HepG2 (cell line): ENCODE results near the gene CASTOR1. TPM values are rescaled to one million over a fixed set of nuclear protein-coding genes. Genes with fewer than 3 reads are reported as not detected.

Experiments
- ELF4 ChIP-seq: sonication (generic); formaldehyde crosslinking; IDR thresholded peaks from 2 replicates; pipeline ENCODE4 v1.5.0; 2020; ENCODE audit warnings: missing genetic modification reagents, mild to moderate bottlenecking, moderate library complexity, borderline replicate concordance
- FOXK2 ChIP-seq: fragments of 450-650 bp; IDR thresholded peaks from 2 replicates; pipeline ENCODE4 v1.6.1; 2016
- IRF9 ChIP-seq: sonication (generic); formaldehyde crosslinking; IDR thresholded peaks from 2 replicates; pipeline ENCODE4 v1.8.0; 2022; ENCODE audit warnings: missing genetic modification reagents, mild to moderate bottlenecking, borderline replicate concordance
- JUND ChIP-seq: sonication (generic); formaldehyde crosslinking; IDR thresholded peaks from 2 replicates; pipeline ENCODE4 v1.8.0; 2022; ENCODE audit warnings: mild to moderate bottlenecking, missing genetic modification reagents
- KDM3A ChIP-seq: IDR thresholded peaks from 2 replicates; pipeline ENCODE4 v1.6.1; 2018; ENCODE audit warnings: low read depth, missing compliant biosample characterization
- MYC ChIP-seq: sonication (generic); formaldehyde crosslinking; IDR thresholded peaks from 2 replicates; pipeline ENCODE4 v1.9.0; 2021; ENCODE audit warnings: missing genetic modification reagents, borderline replicate concordance
- RARA ChIP-seq: IDR thresholded peaks from 2 replicates; pipeline ENCODE4 v1.6.1; 2016; ENCODE audit warnings: missing genetic modification reagents, missing compliant biosample characterization
- TBX3 ChIP-seq: fragments of 450-650 bp; IDR thresholded peaks from 2 replicates; pipeline ENCODE4 v1.6.1; 2017; ENCODE audit warnings: antibody characterized with exemption, mild to moderate bottlenecking, inconsistent platforms, borderline replicate concordance
- THAP8 ChIP-seq: sonication (generic); formaldehyde crosslinking; IDR thresholded peaks from 2 replicates; pipeline ENCODE4 v1.5.1; 2020; ENCODE audit warnings: missing genetic modification reagents, mild to moderate bottlenecking, borderline replicate concordance
- ZBTB42 ChIP-seq: sonication (generic); formaldehyde crosslinking; IDR thresholded peaks from 2 replicates; pipeline ENCODE4 v1.5.0; 2020; ENCODE audit warnings: mild to moderate bottlenecking, missing genetic modification reagents
- ZNF263 ChIP-seq: sonication (generic); formaldehyde crosslinking; IDR thresholded peaks from 2 replicates; pipeline ENCODE4 v1.4.0; 2020; ENCODE audit warnings: missing genetic modification reagents
- ZNF33A ChIP-seq: sonication (generic); formaldehyde crosslinking; IDR thresholded peaks from 2 replicates; pipeline ENCODE4 v1.5.1; 2020; ENCODE audit warnings: missing genetic modification reagents, mild to moderate bottlenecking, moderate library complexity, borderline replicate concordance
- ZNF530 ChIP-seq: sonication (generic); formaldehyde crosslinking; IDR thresholded peaks from 2 replicates; pipeline ENCODE4 v1.5.0; 2020; ENCODE audit warnings: low read depth, mild to moderate bottlenecking, missing genetic modification reagents
- ZNF574 ChIP-seq: sonication (generic); formaldehyde crosslinking; IDR thresholded peaks from 2 replicates; pipeline ENCODE4 v1.4.0; 2020; ENCODE audit warnings: missing genetic modification reagents
- ZNF598 ChIP-seq: sonication (generic); formaldehyde crosslinking; IDR thresholded peaks from 2 replicates; pipeline ENCODE4 v1.5.1; 2020; ENCODE audit warnings: mild to moderate bottlenecking, missing genetic modification reagents, borderline replicate concordance
- ZNF691 ChIP-seq: sonication (generic); formaldehyde crosslinking; IDR thresholded peaks from 2 replicates; pipeline ENCODE4 v1.4.0; 2020; ENCODE audit warnings: missing genetic modification reagents, low read depth, mild to moderate bottlenecking, borderline replicate concordance
- ZNF704 ChIP-seq: sonication (generic); formaldehyde crosslinking; IDR thresholded peaks from 2 replicates; pipeline ENCODE4 v1.8.1; 2023; ENCODE audit warnings: mild to moderate bottlenecking, inconsistent platforms, moderate library complexity, missing genetic modification reagents, borderline replicate concordance
- ZNF770 ChIP-seq: sonication (generic); formaldehyde crosslinking; IDR thresholded peaks from 2 replicates; pipeline ENCODE4 v1.5.0; 2020; ENCODE audit warnings: mild to moderate bottlenecking, missing genetic modification reagents
- ZNF891 ChIP-seq: sonication (generic); formaldehyde crosslinking; IDR thresholded peaks from 2 replicates; pipeline ENCODE4 v1.5.0; 2020; ENCODE audit warnings: mild to moderate bottlenecking, missing genetic modification reagents
- ZSCAN29 ChIP-seq: sonication (generic); formaldehyde crosslinking; conservative IDR thresholded peaks from 2 replicates; pipeline ENCODE4 v1.4.0; 2020; ENCODE audit warnings: mild to moderate bottlenecking, missing genetic modification reagents
- polyA plus RNA-seq, 8 experiments: library from polyadenylated mRNA; depleted of rRNA in 3 of 8; stranded (reverse) in 7 of 8; unstranded in 1 of 8; fragments of >200 nt; fragmentation: Illumina TruSeq in 4 of 8; extraction: Trizol in 4 of 8; gene quantifications; 2 replicates each; pipeline versions ENCODE4 v1.2.1 to v1.2.3, GENCODE V29; 2011 to 2016; ENCODE audit warnings: low read depth in 4 of 8, missing spikeins in 1 of 8, mixed read lengths in 1 of 8; ENCODE audit not compliant: insufficient read depth in 1 of 8
- total RNA-seq, 5 experiments: library from RNA; depleted of rRNA; stranded (reverse); fragments of >200 nt; fragmentation: Illumina TruSeq; extraction: Trizol; gene quantifications; 2 replicates each; pipeline ENCODE4 v1.2.3, GENCODE V29; 2016; ENCODE audit warnings: low read depth in 1 of 5

CASTOR1 gene
- total and polyA plus RNA-seq, 2 of the 13 experiments (the other 11 are each of a cell fraction or from before 2014, with no cell fraction given), result 2.6 to 4.4 TPM

- TF ChIP-seq ZNF33A (CRISPR knock-in tag), result no peak
- no peak for TF ChIP-seq ZNF598 (CRISPR knock-in tag)
- peak; percentile 73; the same call in 1 of the 2 replicates for TF ChIP-seq MYC
- no peak for TF ChIP-seq ZNF704 (CRISPR knock-in tag)
- 0 out of 2 replicates have a peak, but pooled peaks have one; percentile 11 for TF ChIP-seq ZNF263 (CRISPR knock-in tag)
- TF ChIP-seq ZBTB42 (CRISPR knock-in tag), result no peak
- 0 out of 2 replicates have a peak, but pooled peaks have one; percentile 26 for TF ChIP-seq ZSCAN29
- no peak for TF ChIP-seq ZNF770 (CRISPR knock-in tag)
- no peak for TF ChIP-seq FOXK2
- TF ChIP-seq IRF9 (CRISPR knock-in tag), result 0 out of 2 replicates have a peak, but pooled peaks have one; percentile 30
- no peak for TF ChIP-seq ZNF691 (CRISPR knock-in tag)
- TF ChIP-seq JUND (CRISPR knock-in tag), result no peak
- TF ChIP-seq ZNF891 (CRISPR knock-in tag), result no peak; the same call in 1 of the 2 replicates
- TF ChIP-seq TBX3, result no peak
- 0 out of 2 replicates have a peak, but pooled peaks have one; percentile 23 for TF ChIP-seq KDM3A (CRISPR knock-in tag)
- no peak for TF ChIP-seq ZNF530 (CRISPR knock-in tag)
- TF ChIP-seq ELF4 (CRISPR knock-in tag), result no peak
- TF ChIP-seq ZNF574 (CRISPR knock-in tag), result no peak
- no peak for TF ChIP-seq THAP8 (CRISPR knock-in tag)
- TF ChIP-seq RARA (CRISPR knock-in tag), result no peak
These were observed 43.1 kb downstream of the CASTOR1 start, which contains the start of gene LIF (continued) for GRCh38 chr22:30245985-30246813.
